Activated CD4-positive, CD25-positive, alpha-beta regulatory T cell treated with anti-CD3 and anti-CD28 coated beads, Interleukin-2, amount 50 U/mL, for 24 hours (primary cell): ENCODE measurements around the gene SPACA9.

ENCODE experiments used
- ATAC-seq, 2 donors: fragments of 150-1000 bp; cut with Tn5 transposase; one replicate each; pipeline ENCODE4 v1.10.0; 2021; ENCODE audit warnings: mild to moderate bottlenecking in 1 of 2, moderate library complexity in 1 of 2

Gene SPACA9

DNA sequence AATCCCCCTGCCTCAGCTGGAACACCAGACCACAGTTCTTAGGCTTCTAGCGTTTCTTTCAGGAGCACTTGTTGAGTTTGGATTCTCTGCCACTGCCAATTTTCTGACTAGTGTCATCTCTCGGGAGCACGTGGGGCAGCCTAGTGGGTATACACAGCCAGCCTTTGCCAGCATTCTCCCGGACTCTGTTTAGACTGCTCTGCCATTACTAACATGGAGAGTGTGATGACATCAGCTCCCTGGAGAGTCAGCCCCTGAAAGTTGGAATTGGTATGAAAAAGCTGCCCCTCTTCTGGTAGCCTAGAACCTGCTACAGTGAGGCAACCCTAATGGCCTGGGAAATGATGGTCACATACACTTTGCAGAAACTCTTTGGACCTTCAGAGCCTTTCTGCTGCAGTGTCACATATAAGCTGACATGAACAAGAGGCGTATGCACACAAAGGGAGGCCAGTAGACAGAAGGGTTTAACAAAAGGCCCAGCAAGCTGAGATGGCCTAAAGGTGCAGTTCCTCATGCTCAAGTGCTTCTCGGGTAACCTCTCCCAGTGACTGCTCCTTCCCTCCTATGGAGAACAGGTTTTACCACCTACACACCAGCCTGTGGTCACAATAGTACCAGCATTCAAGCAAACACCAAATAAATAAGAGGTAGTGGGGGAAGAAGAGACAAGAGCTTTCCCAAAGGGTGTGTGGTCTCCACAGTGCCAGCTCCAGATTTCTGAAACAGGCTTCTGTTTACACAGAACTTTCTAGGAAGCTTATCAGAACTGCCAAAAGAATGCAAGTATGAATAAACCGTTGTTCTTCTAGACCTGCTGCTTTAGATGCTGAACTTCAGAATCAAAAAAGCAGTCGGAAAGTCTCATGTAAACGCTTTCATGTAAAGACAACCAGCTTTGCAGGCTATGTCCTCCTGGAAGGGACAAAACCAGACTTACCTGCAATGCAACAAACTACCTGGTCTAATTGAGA lies 16.5 kb downstream of the SPACA9 start:
- no peak for ATAC-seq

DNA sequence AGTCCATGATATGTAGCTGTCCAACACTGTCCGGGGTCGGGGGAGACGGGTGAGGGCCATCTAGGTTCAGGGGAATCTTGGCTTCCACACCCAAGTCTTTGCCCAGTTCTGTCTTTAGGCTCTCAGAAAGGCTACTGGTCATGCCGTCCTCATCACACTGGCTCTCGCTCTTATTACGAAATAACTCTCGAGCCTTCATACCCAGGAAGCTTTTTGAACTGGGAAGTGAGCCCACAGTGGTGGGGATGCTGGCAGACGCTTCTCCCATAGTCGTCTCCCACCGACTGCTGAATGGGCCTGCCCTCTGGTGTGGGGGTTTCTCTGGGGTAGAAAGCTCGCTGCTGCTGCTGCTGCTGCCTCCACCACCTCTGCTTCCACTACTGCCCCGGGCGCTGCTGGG lies 17.6 kb downstream of the SPACA9 start:
- no peak for ATAC-seq

DNA sequence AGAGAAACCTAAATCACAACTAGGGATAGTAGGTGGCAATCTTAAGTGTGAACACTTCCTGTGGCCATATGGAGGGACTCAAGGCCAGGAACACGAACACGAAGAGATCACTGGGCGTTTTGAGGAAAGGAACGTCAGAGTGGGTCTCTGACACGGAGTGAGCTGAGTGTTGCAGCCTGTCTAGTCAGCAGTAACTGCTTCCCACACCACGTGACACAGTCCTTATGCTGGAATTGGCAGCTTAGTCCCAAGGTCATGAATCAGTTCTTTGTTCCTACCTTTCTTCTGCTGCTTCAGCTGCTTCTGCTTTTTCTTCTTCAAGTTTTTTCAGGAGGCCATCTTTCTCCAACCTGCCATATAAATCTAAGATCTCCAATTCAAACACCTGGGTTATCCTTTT lies 18.2 kb downstream of the SPACA9 start:
- no peak for ATAC-seq

DNA sequence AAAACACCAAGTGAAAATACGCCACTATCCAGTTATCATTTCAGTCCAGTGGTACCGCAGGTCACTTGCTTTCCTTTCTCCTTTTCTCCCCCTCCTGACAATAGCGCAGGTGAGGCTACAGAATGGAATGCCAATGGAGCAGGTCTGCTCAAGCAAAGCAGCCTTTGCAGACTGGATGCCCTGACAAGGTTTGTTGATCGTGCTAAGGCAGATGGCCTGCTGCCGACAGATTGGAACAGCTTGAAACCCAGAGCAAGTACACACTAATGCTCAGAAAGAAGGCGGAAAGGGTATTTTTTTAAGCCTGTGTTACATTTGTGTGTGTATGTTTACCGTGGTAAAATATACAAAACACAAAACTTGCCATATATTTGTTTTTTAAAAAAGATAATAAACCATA lies 19.4 kb downstream of the SPACA9 start:
- ATAC-seq, result no peak

DNA sequence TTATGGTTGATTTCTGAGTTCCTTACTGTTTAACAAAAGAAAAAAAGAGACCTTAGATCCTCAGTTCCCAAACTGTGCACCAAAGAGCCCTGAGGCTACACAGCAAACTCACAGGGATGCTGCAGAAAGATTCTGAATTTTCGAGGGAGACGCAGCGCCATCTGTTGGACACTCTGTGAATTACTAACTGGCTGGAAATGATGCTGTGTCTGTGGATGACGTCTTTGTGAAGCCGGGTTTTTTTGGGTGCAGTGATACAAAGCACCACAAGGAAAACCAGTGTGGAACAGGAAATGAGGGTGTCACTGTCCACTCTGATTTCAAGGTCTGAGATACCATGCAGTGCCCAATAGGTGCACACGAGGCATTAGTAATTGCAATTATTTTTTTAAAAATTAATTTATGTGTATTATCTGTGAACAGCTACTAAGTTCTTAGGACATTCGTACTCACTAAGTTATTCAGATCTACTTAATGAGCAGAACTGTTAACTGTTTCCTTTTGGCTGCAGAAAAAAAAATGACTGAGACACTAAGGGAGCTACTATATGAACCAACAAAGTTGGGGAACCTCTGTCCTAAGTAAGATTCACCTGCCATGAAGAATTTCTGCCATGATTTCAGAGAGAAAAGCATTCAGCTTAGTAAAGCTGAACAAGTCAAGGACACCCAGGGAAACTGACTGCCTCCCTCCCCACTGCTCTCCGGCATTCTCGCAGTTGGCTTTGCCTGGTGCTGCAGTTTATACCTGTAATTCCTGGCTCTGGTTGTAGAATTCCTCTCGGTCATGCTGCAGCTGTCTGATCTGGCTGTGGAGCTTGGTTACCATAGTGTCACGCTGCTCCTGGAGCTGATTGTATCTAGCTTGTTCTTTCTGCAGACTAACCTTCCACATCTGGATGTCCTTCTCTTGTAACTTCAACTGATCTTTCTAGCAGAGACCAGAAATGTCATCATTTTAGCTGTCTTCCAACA lies 23.4 kb downstream of the SPACA9 start:
- ATAC-seq, result peak; percentile 86 to 92

DNA sequence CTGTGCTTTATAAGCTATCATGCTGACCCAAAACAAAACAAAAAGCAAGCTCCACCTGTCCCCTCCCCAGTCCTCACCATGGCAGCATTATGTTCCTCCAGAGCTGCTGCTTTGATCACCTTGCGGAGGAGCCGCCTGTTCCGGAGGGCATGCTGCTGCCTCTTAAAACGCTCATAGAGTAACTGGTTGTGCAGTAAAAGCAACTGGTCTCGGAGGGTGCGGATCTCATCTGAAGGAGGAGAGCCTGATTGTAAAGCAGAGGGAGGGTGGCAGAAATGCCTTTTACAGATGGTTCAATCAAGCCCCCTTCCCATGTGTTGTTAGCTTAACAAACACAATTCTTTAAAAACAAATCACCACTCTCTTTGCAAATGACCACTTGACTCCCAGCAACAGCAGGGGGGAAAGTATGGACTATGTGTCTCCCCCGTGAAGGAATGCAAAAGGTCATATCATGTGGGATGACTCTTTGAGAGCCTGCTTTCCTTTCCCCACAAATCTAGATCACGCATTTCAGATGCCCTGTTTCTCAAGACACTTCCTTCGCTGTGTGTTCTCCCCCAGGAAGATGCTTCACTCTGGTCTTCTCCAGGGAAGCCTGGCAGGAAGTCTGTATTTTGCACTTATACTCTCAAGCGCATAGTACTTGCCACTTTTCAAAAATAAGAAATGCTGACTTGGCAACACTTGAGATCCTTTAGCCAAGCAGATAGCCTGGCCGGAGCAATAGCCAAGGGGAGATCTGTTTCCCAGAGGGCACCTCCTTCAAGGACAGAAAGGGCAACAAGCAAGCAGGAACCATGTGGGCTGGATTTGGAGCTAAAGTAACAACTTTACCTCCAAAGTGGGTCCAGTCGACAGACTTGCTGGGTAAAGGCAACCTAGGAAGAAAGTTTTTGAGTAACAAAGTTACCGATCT lies 25.1 kb downstream of the SPACA9 start:
- ATAC-seq, result no peak

DNA sequence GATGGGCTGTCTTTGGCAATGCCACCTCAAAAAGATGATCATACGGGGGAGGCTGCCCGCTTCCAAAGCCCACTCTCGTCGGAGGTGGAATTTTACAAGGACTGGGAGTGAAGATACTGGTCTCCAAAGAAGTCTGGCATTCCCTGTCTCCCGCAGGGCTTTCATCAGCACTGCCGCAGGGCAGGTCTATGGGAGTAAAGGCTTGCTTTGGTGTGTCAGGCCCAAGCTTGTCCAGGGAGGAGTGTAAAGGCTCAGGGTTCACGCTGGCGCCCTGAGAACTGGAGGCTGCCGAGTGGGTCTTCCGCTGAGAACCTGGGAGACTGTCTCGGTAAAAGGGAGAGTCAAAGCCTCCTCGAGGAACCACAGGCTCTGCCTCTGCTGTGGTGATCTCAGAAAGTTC lies 27.0 kb downstream of the SPACA9 start:
- ATAC-seq, result no peak

DNA sequence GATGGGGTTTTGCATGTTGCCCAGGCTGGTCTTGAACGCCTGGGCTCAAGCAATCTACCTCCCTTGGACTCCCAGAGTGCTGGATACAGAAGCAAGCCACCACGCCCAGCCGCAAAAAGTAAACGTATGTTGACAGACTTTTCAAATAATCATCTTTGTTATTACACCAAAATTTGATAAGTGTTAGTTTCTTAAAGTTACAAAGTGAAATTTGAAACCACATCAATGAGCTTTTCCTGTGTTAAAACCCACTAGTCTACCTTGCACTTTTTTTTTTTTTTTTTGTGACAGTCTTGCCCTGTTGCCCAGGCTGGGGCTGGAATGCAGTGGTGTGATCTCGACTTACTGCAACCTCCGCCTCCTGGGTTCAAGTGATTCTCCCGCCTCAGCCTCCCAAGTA lies 29.9 kb downstream of the SPACA9 start:
- ATAC-seq, result no peak

DNA sequence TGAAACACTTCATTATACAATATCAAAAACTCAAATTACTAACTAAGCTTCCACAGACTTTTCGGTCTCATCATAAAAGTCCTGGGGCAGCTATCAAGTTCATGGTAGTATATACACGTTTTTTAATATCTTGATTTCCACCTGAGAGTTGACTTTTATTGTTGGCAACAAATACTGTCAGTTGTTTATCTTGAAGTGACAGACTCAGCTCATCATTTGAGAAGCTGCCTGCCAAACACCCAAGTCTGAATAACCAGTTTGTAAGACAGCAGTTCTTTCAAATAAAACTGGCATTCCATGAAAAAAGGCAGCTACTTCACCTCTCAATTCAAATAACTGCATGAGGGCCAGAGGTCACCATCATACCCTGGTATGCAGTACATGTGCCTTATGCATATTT lies 30.6 kb downstream of the SPACA9 start:
- no peak for ATAC-seq

DNA sequence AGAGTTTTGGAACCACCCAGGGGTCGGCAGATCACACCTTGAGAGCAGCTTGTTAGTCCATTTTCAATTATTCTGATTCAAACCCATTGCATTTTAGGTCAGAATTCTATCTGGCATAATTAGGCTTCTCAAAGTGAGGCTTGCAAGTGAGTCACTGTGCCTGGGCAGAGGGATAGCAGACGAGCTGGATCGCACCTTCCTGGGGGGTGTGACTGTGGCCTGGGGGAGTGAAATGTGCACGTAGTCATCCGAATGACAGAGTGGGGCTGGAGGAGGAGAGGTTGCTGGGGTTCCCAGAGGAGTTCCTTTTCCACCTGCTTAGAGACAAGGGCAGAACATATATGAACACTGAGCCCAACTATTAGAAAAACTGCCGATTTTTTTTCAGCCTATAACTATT lies 31.7 kb downstream of the SPACA9 start:
- no peak for ATAC-seq

DNA sequence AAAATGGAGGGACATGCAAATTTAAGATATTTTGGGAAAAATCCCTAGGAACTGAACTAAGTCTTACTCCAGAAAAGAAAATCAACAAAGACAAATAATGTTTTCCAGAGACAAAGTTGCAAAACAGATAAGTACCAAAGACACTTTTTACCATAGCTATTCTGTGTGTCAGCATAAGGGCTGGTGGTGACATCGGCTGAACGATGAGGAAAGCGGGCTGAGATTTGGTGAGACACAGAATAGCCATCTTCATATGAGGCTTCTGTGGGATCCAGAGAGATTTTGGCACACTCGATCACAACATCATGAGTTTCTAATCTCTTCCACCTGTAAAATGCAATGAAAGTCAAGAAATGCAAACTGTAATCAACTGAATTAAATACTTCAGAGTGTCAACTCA lies 33.4 kb downstream of the SPACA9 start:
- no peak for ATAC-seq

DNA sequence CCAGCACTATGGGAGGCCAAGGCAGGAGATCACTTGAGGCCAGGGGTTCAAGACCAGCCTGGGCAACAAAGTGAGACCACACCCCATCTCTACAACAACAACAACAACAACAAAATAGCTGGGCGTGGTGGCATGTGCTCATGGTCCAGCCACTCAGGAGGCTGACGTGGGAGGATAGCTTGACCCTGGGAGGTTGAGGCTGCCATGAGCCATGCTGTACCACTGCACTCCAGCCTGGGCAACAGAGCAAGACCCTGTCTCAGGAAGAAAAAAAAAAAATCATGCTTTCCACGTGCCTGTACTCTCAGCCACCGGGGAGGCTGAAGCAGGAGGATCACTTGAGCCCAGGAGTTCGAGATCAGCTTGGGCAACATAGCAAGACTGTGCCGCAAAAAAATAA lies 36.2 kb downstream of the SPACA9 start:
- no peak for ATAC-seq

DNA sequence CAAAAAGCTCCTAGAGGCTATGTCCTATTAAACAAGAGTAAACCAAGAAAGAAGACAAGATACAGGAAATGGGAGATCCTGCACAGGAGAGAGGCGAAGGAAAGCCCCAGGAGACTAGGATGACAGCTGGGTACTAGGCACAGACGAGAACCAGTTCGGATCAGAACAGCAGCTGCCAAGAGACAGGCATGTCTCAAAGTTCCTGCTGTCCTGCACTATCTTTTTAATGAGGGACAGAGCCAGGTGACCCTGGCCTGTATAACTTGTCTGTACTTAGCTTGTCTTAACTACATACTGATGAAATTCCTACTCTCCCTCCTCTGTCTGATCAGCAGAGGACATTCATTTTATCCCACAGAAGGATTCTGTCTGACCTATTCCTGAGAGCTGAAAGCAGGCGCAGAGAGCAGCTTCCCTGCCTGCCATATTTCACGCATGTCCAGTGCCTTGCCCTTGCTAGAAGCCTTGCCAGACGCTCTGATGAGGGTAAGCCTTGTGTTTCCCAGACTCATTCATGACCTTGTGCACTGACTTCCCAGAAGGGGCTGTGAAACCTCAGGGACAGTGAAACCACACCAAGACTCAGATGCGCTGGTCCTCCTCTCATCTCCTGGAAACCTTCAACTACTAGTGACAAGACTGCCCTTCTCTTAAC lies 41.0 kb downstream of the SPACA9 start:
- no peak for ATAC-seq

DNA sequence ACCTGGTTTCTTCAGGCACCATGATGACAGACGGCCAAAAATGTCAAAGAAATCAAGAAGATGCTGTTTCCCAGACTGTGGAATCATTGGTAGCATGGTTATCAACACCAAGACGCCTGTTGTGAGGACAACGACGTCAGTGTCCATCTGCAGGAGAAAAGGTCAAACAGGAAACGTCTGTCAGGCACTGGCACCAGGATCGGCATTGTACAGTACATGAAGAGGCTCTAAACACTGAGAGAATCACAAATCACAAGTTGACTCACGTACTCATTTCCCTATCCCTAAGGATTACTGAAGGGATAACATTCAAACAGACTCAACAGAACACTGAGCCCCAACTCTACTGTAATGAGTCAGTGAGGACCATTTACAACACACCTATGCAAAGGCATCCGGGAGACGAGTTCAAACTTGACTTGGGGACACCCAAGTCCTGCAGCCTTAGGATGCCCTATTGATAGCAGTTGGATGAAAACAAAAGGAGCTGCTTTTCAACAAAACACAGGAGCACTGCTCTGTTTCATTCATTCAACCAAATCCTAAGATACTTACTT lies 44.7 kb downstream of the SPACA9 start:
- no peak for ATAC-seq

DNA sequence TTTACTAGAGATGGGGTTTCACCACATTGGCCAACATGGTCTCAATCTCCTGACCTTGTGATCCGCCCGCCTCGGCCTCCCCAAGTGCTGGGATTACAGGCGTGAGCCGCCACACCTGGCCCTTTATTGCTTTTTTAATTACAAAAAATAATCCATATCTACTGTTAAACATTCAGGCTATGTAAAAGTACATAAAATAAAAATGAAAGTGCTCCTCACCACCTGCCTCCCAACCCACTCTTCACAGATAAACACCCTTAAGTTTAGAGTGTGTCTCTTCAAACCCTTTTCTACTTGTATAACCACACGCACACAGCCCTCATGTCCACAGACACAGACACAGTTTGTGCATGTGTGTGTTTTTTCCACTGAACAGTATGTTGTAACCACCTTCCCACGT lies 49.0 kb downstream of the SPACA9 start:
- ATAC-seq, result no peak

DNA sequence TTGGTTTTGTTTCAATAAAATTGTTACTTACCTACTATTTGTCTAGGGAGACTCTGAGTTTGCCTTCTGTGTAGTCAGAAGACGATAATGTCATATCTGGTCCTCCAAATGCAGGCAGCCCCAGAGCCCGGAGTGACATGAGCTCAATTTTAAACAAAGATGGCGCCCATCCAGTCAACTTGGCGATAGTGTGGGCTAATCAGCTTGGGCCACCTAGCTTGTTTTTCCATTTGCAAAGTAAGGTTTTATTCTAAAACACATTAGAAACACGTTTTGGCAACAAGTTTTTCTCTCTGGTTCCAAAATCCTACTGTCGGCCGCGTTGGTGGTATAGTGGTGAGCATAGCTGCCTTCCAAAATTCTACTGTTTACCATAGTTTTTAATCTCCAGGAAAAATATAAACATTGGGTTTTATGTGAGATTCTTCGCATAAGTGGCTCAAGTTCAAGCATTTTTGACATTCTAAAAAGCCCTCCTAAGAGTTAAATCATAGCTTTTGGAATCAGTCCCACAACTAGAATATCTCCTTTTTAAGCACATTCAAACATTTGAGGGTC lies 52.6 kb downstream of the SPACA9 start:
- no peak for ATAC-seq

DNA sequence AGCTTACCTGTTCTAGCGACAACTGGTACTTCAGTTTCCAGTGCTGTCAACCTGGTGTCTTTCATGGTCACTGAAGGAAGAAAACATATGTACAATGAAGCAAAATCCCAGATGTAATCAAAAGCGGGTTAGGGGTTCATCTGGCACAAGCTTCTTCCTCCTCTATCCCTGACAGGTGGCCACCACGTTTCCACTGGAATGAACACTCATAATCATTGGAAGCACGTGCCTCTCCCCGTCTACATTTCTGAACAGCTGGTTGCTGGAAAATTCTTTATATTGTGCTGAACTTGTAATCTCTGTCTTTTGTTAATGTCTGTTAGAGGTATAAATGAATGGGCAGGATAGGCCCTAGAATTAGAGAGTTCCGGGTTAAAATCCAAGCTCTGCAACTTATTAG lies 56.3 kb downstream of the SPACA9 start:
- ATAC-seq, result no peak

DNA sequence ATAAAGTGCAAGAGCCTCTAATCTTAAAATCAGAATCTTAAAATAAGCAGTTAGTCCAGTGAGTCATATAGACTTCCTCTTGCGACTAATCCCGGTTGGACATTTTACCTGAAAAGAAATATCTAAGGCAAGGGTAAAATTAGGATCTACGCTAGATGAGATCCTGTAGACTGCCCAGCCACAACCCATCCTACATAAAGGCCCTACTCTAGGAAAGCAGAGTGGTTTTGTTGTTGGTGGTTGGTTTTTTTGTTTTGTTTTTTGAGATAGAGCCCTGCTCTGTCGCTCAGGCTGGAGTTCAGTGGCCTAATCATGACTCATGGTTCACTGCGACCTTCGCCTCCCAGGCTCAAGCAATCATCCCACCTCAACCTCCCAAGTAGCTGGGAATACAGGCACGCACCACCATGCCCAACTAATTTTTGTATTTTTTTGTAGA lies 58.8 kb downstream of the SPACA9 start:
- ATAC-seq, result no peak

DNA sequence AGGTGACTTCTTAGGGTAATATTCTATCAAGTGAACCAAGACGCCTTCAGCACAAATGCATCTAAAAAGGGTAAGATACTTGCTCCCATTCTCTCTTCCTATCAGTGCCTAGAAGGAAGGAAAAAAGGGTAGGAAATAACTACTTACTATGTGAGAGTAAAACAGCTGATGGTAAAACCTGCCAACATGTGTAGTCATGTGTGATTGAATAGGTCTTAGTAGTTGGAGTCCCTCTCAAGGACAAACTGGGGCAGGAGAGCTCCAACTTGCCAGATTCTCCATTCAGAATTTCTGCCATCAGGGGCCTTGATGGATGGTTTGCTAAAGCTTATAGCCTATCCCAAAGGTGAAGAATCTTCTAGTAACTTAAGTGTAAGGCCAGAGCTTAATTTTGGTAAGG lies 60.5 kb downstream of the SPACA9 start:
- ATAC-seq, result no peak
